Fibroblast of skin of scalp (primary cell): ENCODE results near the gene ZMYND8.

Experiments
- DNase-seq: peaks from one replicate; pipeline ENCODE4 v3.0.0-alpha.2; 2013

ZMYND8 gene

GRCh38 chr20:47167846-47168245 lies 188.7 kb downstream of the ZMYND8 start:
- DNase-seq: no peak

GRCh38 chr20:47165376-47165865 lies 191.1 kb downstream of the ZMYND8 start:
- DNase-seq: no peak

DNA sequence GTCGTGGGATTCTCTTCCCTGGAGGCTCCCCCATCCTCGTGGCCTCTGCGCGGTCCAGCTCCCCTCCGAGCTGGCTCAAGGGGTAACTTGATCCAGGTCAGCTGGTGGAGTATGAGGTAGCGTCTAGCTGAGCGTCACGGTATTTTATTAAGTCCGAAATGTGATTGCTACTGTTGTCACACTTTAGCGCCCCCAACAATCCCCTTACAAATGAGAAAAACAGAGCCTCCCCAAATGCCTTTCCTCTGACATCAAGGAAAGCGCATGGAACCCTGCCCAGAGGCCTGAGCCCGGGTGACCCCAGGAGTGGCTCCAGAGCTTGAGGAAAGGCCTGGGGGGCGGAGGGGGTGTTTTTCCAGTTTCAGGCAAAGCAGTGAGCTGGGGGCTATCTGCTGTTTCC lies 192.4 kb downstream of the ZMYND8 start:
- DNase-seq: no peak

DNA sequence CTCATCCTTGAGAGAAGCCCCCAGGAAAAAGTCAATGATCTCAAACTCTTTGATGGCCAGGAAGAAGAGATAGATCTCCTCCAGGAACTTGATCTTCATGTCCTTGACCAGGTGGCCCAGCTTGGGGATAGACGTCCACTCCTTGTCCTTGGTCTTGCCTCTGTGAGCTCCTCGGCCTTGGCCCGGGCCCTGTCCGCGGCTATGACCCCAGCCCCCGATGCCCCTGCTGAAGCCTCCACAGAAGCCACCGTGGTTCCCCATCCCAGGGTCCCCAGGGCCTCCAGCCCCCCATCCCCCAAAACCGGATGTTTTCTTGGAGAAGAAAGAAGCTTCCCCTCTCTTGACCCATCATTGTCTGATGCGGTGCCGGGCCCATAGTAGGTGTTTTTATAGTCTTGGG lies 195.1 kb downstream of the ZMYND8 start:
- DNase-seq: no peak

DNA sequence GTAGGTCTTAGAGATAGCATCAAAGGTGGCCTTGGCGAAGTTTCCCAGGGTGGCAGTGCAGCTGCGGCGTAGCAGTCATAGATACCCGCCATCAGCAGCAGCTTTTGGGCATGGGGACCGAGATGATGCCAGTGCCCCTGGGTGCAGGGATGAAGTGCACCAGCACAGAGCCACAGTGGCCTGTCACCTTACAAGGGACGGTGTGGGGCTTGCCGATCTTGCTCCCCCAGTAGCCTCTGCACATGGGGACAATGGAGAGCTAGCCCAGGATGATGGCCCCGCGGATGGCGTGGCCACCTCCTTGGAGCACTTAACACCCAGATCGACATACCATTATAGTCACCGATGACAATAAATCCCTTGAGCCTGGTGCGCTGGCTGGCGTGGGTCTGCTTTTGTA lies 195.5 kb downstream of the ZMYND8 start:
- no peak for DNase-seq

DNA sequence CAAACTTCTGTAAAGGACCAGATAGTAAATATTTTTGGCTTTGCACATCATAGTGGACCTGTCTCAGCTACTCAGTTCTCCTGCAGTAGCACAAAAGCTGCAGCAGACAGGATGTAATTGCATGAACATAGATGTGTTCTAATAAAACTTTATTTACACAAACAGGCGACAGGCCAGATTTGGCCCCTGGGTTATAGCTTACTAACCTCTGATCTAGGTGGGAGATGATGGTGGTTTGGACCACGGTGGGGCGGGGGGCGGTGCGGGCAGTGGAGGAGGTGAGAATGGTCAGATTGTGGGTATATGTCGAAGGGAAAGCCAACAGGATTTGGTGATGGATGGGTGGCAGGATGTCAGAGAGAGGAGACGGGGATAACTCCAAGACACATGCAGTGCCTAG lies 196.3 kb downstream of the ZMYND8 start:
- no peak for DNase-seq
